ENCODE measurements around the gene ZP1.

ZP1 gene

GRCh38 chr11:60855726-60856633 lies 11.4 kb upstream of the ZP1 start, which contains the start of gene PTGDR2:
Gene PTGDR2, minus strand, starts transcription at chr11:60855950. Its CDS starts 2,228 bp downstream, at chr11:60853722.
- intact Hi-C loops (cut with DNase I) = no loop called here
- DNase-seq = no peak

- no peak for DNase-seq
- intact Hi-C loops (cut with DNase I) = no loop called here
Measured at GRCh38 chr11:60857378-60858232, 9.7 kb upstream of the ZP1 start.

- no peak for DNase-seq
- intact Hi-C loops (cut with DNase I) = no loop called here
Measured at GRCh38 chr11:60858236-60858635, 9.1 kb upstream of the ZP1 start.

GRCh38 chr11:60858731-60859464 lies 8.4 kb upstream of the ZP1 start:
- intact Hi-C loops (cut with DNase I) = no loop called here
- DNase-seq = peak in 1 of 42 donors; percentile 13

GRCh38 chr11:60859616-60860250 lies 7.6 kb upstream of the ZP1 start:
- peak in 31 of 42 donors; percentile 28 to 80 (median 54) for DNase-seq

GRCh38 chr11:60860943-60861342 lies 6.4 kb upstream of the ZP1 start:
- intact Hi-C loops (cut with DNase I) = no loop called here

More at GRCh38 chr11:60859616-60860250, 7.6 kb upstream of the ZP1 start:
- intact Hi-C loops (cut with DNase I) = no loop called here

GRCh38 chr11:60862171-60862570 lies 5.2 kb upstream of the ZP1 start:
- peak in 1 of 42 donors; percentile 12 for DNase-seq
- intact Hi-C loops (cut with DNase I) = no loop called here

More at GRCh38 chr11:60860943-60861342, 6.4 kb upstream of the ZP1 start:
- DNase-seq = peak in 18 of 42 donors; percentile 11 to 59 (median 32)

GRCh38 chr11:60863550-60864521 lies 3.5 kb upstream of the ZP1 start:
- intact Hi-C loops (cut with DNase I) = no loop called here

GRCh38 chr11:60864856-60865513 lies 2.4 kb upstream of the ZP1 start:
- peak in 7 of 42 donors; percentile 1 to 24 (median 5) for DNase-seq
- intact Hi-C loops (cut with DNase I) = no loop called here

More at GRCh38 chr11:60863550-60864521, 3.5 kb upstream of the ZP1 start:
- peak in 3 of 42 donors; percentile 3 to 12 (median 6) for DNase-seq

GRCh38 chr11:60867871-60868681 lies 734 bp downstream of the ZP1 start:
- intact Hi-C loops (cut with DNase I) = no loop called here
- peak in 2 of 42 donors; percentile 15 to 22 for DNase-seq

- intact Hi-C loops (cut with DNase I) = no loop called here
- DNase-seq = peak in 2 of 42 donors; percentile 4 to 15
Measured at GRCh38 chr11:60868682-60869450, 1.5 kb downstream of the ZP1 start.

GRCh38 chr11:60869451-60869825 lies 2.1 kb downstream of the ZP1 start:
- intact Hi-C loops (cut with DNase I) = no loop called here
- peak in 2 of 42 donors; percentile 6 to 22 for DNase-seq

GRCh38 chr11:60870276-60870675 lies 2.9 kb downstream of the ZP1 start:
- intact Hi-C loops (cut with DNase I) = no loop called here
- peak; percentile 34 to 95 (median 71) for DNase-seq

GRCh38 chr11:60870733-60871377 lies 3.5 kb downstream of the ZP1 start:
- intact Hi-C loops (cut with DNase I) = no loop called here
- DNase-seq = no peak
